ENCODE results near the gene MSANTD1.

Gene MSANTD1

GRCh38 chr4:3263876-3264193 lies 14.9 kb downstream of the MSANTD1 start:
- DNase-seq (ENCODE audit: low spot score): no peak

- no peak for DNase-seq (ENCODE audit: low spot score)
Observed at GRCh38 chr4:3266076-3266475, 17.1 kb downstream of the MSANTD1 start.

GRCh38 chr4:3267576-3268394 lies 18.8 kb downstream of the MSANTD1 start:
- DNase-seq (ENCODE audit: low spot score): peak; percentile 11

GRCh38 chr4:3268395-3269104 lies 19.6 kb downstream of the MSANTD1 start:
- no peak for DNase-seq (ENCODE audit: low spot score)

- DNase-seq (ENCODE audit: low spot score): no peak
Observed at GRCh38 chr4:3269105-3269927, 20.4 kb downstream of the MSANTD1 start.

- no peak for DNase-seq (ENCODE audit: low spot score)
Observed at GRCh38 chr4:3269991-3270611, 21.1 kb downstream of the MSANTD1 start.

GRCh38 chr4:3271131-3271530 lies 22.2 kb downstream of the MSANTD1 start:
- DNase-seq (ENCODE audit: low spot score): no peak

GRCh38 chr4:3276986-3277385 lies 28.0 kb downstream of the MSANTD1 start:
- DNase-seq (ENCODE audit: low spot score): no peak

- no peak for DNase-seq (ENCODE audit: low spot score)
Observed at GRCh38 chr4:3280466-3280865, 31.5 kb downstream of the MSANTD1 start.

- DNase-seq (ENCODE audit: low spot score): no peak
Observed at GRCh38 chr4:3283483-3283882, 34.5 kb downstream of the MSANTD1 start.

- no peak for DNase-seq (ENCODE audit: low spot score)
Observed at GRCh38 chr4:3283916-3284315, 35.0 kb downstream of the MSANTD1 start.

- DNase-seq (ENCODE audit: low spot score): no peak
Observed at GRCh38 chr4:3284734-3285557, 36.0 kb downstream of the MSANTD1 start.

GRCh38 chr4:3285558-3286334 lies 36.8 kb downstream of the MSANTD1 start:
- no peak for DNase-seq (ENCODE audit: low spot score)

GRCh38 chr4:3286335-3287175 lies 37.6 kb downstream of the MSANTD1 start:
- peak; percentile 65 for DNase-seq (ENCODE audit: low spot score)

- no peak for DNase-seq (ENCODE audit: low spot score)
Observed at GRCh38 chr4:3287271-3287971, 38.5 kb downstream of the MSANTD1 start.

GRCh38 chr4:3287972-3288570 lies 39.1 kb downstream of the MSANTD1 start:
- DNase-seq (ENCODE audit: low spot score): no peak

GRCh38 chr4:3288571-3289094 lies 39.7 kb downstream of the MSANTD1 start:
- DNase-seq (ENCODE audit: low spot score): no peak

GRCh38 chr4:3290476-3290875 lies 41.5 kb downstream of the MSANTD1 start:
- no peak for DNase-seq (ENCODE audit: low spot score)
